ENCODE measurements around the gene TMEM123.

Gene TMEM123

GRCh38 chr11:102368472-102368871 is 84.1 kb downstream of the TMEM123 start:
- DNase-seq: no peak
- no peak overlapping the region for H2AK5ac ChIP-seq (ENCODE audit: low read length)
- no peak overlapping the region for H3K23ac ChIP-seq (ENCODE audit: low read length)
- H3K27ac ChIP-seq (ENCODE audit: low read depth, low read length): no peak overlapping the region
- H3K79me2 ChIP-seq (ENCODE audit: control insufficient read depth, insufficient read depth, low read length): no peaks in the 10 kb centered on the region
- no peak overlapping the region for H2BK15ac ChIP-seq (replicated peaks; ENCODE audit: low read depth)
- H3K56ac ChIP-seq (ENCODE audit: low read length): no peak overlapping the region
- H3K27me3 ChIP-seq (ENCODE audit: insufficient read depth, low read length, poor library complexity): no peaks in the 10 kb centered on the region
- no peak overlapping the region for H3K4me3 ChIP-seq (ENCODE audit: low read length)
- H3K36me3 ChIP-seq (ENCODE audit: control insufficient read depth, insufficient read depth, low read length): peaks cover 3% of the 10 kb centered on the region
- H3K4me1 ChIP-seq (ENCODE audit: control insufficient read depth, low read depth, low read length): no peaks in the 10 kb centered on the region
- no peak overlapping the region for H3K18ac ChIP-seq (ENCODE audit: low read length)
- no CpG with 5 or more reads among the region's 3 CpGs for WGBS (ENCODE audit: extremely low coverage, insufficient coverage, low lambda C conversion rate)
- no peak overlapping the region for H3K4ac ChIP-seq (ENCODE audit: low read depth, low read length)
- no peaks in the 10 kb centered on the region for H3K79me1 ChIP-seq (ENCODE audit: low read length)
- no peak overlapping the region for H2BK5ac ChIP-seq (ENCODE audit: low read length)
- no peak overlapping the region for H3K9ac ChIP-seq (ENCODE audit: low read length)
- H4K5ac ChIP-seq (ENCODE audit: low read length): no peak overlapping the region
- no peak overlapping the region for H4K8ac ChIP-seq (ENCODE audit: low read depth, low read length)
- no peak overlapping the region for H3K4me2 ChIP-seq (ENCODE audit: low read length)
- H2BK120ac ChIP-seq (ENCODE audit: low read depth, low read length): no peak overlapping the region

GRCh38 chr11:102367364-102367763 is 85.2 kb downstream of the TMEM123 start:
- peaks cover 3% of the 10 kb centered on the region for H3K36me3 ChIP-seq (ENCODE audit: control insufficient read depth, insufficient read depth, low read length)
- WGBS (ENCODE audit: extremely low coverage, insufficient coverage, low lambda C conversion rate): no CpG with 5 or more reads among the region's 6 CpGs
- no peaks in the 10 kb centered on the region for H3K79me2 ChIP-seq (ENCODE audit: control insufficient read depth, insufficient read depth, low read length)

DNA sequence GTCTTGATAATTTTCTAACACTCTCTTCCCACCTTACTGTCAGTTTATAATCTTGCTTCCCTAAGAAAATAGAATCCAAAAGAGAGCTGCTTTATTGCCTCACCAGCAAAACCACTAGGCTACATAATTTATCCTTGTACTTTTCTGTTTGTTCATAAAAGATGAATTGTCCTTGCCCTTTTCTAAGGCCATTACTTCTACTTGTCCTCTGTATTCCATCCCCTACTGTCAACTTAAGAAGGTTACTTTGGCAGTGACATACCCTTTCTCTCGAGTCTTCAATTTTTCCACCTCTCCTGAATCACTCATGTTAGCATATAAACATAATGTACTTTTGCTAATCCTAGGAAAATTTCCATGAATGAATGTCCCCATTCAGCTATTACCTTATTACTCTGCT is 87.6 kb downstream of the TMEM123 start:
- Histone ChIP-seq H3K9ac (ENCODE audit: low read length) (no peak overlapping the region), H3K27ac (ENCODE audit: low read depth, low read length) (no peak overlapping the region), H2AK5ac (ENCODE audit: low read length) (no peak overlapping the region), H3K4ac (ENCODE audit: low read depth, low read length) (no peak overlapping the region), H4K5ac (ENCODE audit: low read length) (no peak overlapping the region), H3K27me3 (ENCODE audit: insufficient read depth, low read length, poor library complexity) (no peaks in the 10 kb centered on the region), H2BK5ac (ENCODE audit: low read length) (no peak overlapping the region), H2BK120ac (ENCODE audit: low read depth, low read length) (no peak overlapping the region), H3K23ac (ENCODE audit: low read length) (no peak overlapping the region), H3K79me1 (ENCODE audit: low read length) (no peaks in the 10 kb centered on the region), H3K79me2 (ENCODE audit: control insufficient read depth, insufficient read depth, low read length) (no peaks in the 10 kb centered on the region), H3K4me1 (ENCODE audit: control insufficient read depth, low read depth, low read length) (no peaks in the 10 kb centered on the region), H4K8ac (ENCODE audit: low read depth, low read length) (no peak overlapping the region), H3K4me2 (ENCODE audit: low read length) (no peak overlapping the region), H3K56ac (ENCODE audit: low read length) (no peak overlapping the region), H3K4me3 (ENCODE audit: low read length) (no peak overlapping the region), H3K18ac (ENCODE audit: low read length) (no peak overlapping the region), H3K36me3 (ENCODE audit: control insufficient read depth, insufficient read depth, low read length) (peaks cover 4% of the 10 kb centered on the region), H2BK15ac (replicated peaks; ENCODE audit: low read depth) (no peak overlapping the region)
- no CpG with 5 or more reads among the region's 1 CpG for WGBS (ENCODE audit: extremely low coverage, insufficient coverage, low lambda C conversion rate)
- no peak for DNase-seq

More at GRCh38 chr11:102367364-102367763, 85.2 kb downstream of the TMEM123 start:
- Histone ChIP-seq H3K79me1 (ENCODE audit: low read length) (no peaks in the 10 kb centered on the region), H3K23ac (ENCODE audit: low read length) (no peak overlapping the region), H3K4me1 (ENCODE audit: control insufficient read depth, low read depth, low read length) (no peaks in the 10 kb centered on the region), H3K9ac (ENCODE audit: low read length) (no peak overlapping the region), H2BK15ac (replicated peaks; ENCODE audit: low read depth) (no peak overlapping the region), H3K27ac (ENCODE audit: low read depth, low read length) (no peak overlapping the region), H3K27me3 (ENCODE audit: insufficient read depth, low read length, poor library complexity) (no peaks in the 10 kb centered on the region), H3K4me2 (ENCODE audit: low read length) (no peak overlapping the region), H2BK5ac (ENCODE audit: low read length) (no peak overlapping the region), H2AK5ac (ENCODE audit: low read length) (no peak overlapping the region), H2BK120ac (ENCODE audit: low read depth, low read length) (no peak overlapping the region), H3K4me3 (ENCODE audit: low read length) (no peak overlapping the region), H4K8ac (ENCODE audit: low read depth, low read length) (no peak overlapping the region), H3K56ac (ENCODE audit: low read length) (no peak overlapping the region), H4K5ac (ENCODE audit: low read length) (no peak overlapping the region), H3K4ac (ENCODE audit: low read depth, low read length) (no peak overlapping the region), H3K18ac (ENCODE audit: low read length) (no peak overlapping the region)
- DNase-seq: no peak

DNA sequence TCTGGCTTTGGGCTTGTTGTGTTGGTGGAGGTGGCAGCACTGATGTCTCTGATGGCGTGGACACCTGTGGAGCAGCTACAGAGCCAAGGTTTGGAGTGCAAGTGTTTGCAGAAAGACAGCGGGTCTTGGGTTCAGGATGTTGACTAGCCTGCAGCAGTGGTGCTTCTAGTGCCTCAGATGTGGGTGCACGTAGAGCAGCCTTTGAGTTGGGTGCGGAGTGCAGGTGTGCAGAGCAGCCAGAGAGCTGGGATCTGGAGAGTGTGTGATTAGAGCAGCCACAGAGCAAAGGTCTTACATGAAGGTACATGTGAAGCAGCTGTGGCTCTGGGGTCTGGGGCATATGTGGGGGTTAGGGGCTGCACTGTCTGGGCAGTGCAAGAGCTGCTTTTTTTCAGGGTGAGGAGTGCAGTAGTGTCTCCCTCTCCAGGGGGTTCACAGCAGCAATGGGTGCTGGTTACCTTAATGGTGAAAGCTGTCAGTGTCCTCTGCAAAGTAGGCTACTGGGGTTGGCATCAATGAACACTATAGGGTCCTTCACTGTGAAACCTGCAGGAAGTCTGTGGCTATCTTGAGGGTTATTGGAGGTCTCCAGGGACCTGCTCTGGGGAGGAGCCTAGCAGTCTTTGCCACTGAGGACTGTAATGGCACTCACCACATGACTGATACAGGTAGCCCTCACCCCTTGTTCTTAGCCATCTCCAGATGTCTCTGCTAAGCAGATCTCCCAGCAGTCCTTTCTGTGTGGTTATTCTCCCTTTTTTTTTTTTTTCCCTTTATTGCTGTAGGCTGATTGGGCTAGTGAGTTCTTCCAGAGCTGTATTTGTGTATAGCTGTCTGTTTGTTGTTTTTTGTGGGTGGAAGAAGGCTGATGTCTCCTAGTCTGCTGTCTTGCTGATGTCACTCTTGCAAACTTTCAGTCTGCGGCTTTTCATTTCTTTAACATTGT is 91.2 kb downstream of the TMEM123 start:
- H3K27me3 ChIP-seq (ENCODE audit: insufficient read depth, low read length, poor library complexity): no peaks in the 10 kb centered on the region
- H3K4me1 ChIP-seq (ENCODE audit: control insufficient read depth, low read depth, low read length): no peaks in the 10 kb centered on the region
- H4K5ac ChIP-seq (ENCODE audit: low read length): no peak overlapping the region
- no peak overlapping the region for H3K18ac ChIP-seq (ENCODE audit: low read length)
- H3K23ac ChIP-seq (ENCODE audit: low read length): no peak overlapping the region
- peaks cover 2% of the 10 kb centered on the region for H3K36me3 ChIP-seq (ENCODE audit: control insufficient read depth, insufficient read depth, low read length)
- H2BK15ac ChIP-seq (replicated peaks; ENCODE audit: low read depth): no peak overlapping the region
- no peak overlapping the region for H3K27ac ChIP-seq (ENCODE audit: low read depth, low read length)
- no peak overlapping the region for H3K56ac ChIP-seq (ENCODE audit: low read length)
- H2BK120ac ChIP-seq (ENCODE audit: low read depth, low read length): no peak overlapping the region
- no peak overlapping the region for H3K4me3 ChIP-seq (ENCODE audit: low read length)
- no peak for DNase-seq
- H3K79me1 ChIP-seq (ENCODE audit: low read length): no peaks in the 10 kb centered on the region
- H3K9ac ChIP-seq (ENCODE audit: low read length): no peak overlapping the region
- H3K4ac ChIP-seq (ENCODE audit: low read depth, low read length): no peak overlapping the region
- WGBS (ENCODE audit: extremely low coverage, insufficient coverage, low lambda C conversion rate): no CpG with 5 or more reads among the region's 5 CpGs
- no peak overlapping the region for H4K8ac ChIP-seq (ENCODE audit: low read depth, low read length)
- no peaks in the 10 kb centered on the region for H3K79me2 ChIP-seq (ENCODE audit: control insufficient read depth, insufficient read depth, low read length)
- H2AK5ac ChIP-seq (ENCODE audit: low read length): no peak overlapping the region
- no peak overlapping the region for H3K4me2 ChIP-seq (ENCODE audit: low read length)
- no peak overlapping the region for H2BK5ac ChIP-seq (ENCODE audit: low read length)

DNA sequence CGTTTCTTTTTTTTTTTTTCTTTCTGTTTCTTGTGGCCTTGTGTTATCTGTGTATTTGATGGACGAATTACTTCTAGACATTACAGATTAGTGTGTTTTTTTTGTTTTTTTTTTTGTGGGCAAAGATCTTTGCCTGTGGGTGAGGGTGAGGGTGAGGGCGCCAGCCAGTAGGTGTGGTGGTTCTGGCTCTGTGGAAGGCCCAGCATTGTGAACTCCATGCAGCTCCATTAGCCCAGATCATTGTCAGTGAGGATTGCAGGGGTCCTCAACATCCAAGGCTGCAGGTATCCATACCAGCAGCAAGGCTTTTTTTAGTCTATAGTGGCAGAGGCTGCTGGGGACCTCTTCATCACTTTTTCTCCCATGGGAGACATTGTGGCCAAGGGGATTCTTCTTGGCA is 91.9 kb downstream of the TMEM123 start:
- H3K4me1 ChIP-seq (ENCODE audit: control insufficient read depth, low read depth, low read length): no peaks in the 10 kb centered on the region
- no peak overlapping the region for H2BK15ac ChIP-seq (replicated peaks; ENCODE audit: low read depth)
- H4K5ac ChIP-seq (ENCODE audit: low read length): no peak overlapping the region
- no peaks in the 10 kb centered on the region for H3K79me1 ChIP-seq (ENCODE audit: low read length)
- no peak overlapping the region for H4K8ac ChIP-seq (ENCODE audit: low read depth, low read length)
- H3K56ac ChIP-seq (ENCODE audit: low read length): no peak overlapping the region
- no peak overlapping the region for H3K27ac ChIP-seq (ENCODE audit: low read depth, low read length)
- H3K4me3 ChIP-seq (ENCODE audit: low read length): no peak overlapping the region
- H2BK120ac ChIP-seq (ENCODE audit: low read depth, low read length): no peak overlapping the region
- no peak overlapping the region for H2AK5ac ChIP-seq (ENCODE audit: low read length)
- no peaks in the 10 kb centered on the region for H3K79me2 ChIP-seq (ENCODE audit: control insufficient read depth, insufficient read depth, low read length)
- DNase-seq: no peak
- H3K4me2 ChIP-seq (ENCODE audit: low read length): no peak overlapping the region
- no peak overlapping the region for H3K23ac ChIP-seq (ENCODE audit: low read length)
- no peak overlapping the region for H3K18ac ChIP-seq (ENCODE audit: low read length)
- no peak overlapping the region for H2BK5ac ChIP-seq (ENCODE audit: low read length)
- WGBS (ENCODE audit: extremely low coverage, insufficient coverage, low lambda C conversion rate): no CpG with 5 or more reads among the region's 3 CpGs
- no peak overlapping the region for H3K9ac ChIP-seq (ENCODE audit: low read length)
- peaks cover 2% of the 10 kb centered on the region for H3K36me3 ChIP-seq (ENCODE audit: control insufficient read depth, insufficient read depth, low read length)
- no peak overlapping the region for H3K4ac ChIP-seq (ENCODE audit: low read depth, low read length)
- H3K27me3 ChIP-seq (ENCODE audit: insufficient read depth, low read length, poor library complexity): no peaks in the 10 kb centered on the region

Data from mesendoderm (in vitro differentiated cells).